Measurements from ENCODE around the gene PLA2G4F.

PLA2G4F gene

GRCh38 chr15:42137461-42138261 is 18.8 kb downstream of the PLA2G4F start:
- no peaks in the 10 kb centered on the region for H3K27me3 ChIP-seq (replicated peaks)
- no peaks in the 10 kb centered on the region for H3K36me3 ChIP-seq (replicated peaks)
- H3K4me3 ChIP-seq (ENCODE audit: low read depth, low read length) = no peak overlapping the region
- H3K27ac ChIP-seq = no peak overlapping the region
- in situ Hi-C loops (cut with HindIII; ENCODE audit: low pct_ligation_motif_present, low sequenced_read_pairs) = no loop called here
- TF ChIP-seq CTCF (IDR thresholded peaks at IDR 0.05; ENCODE audit: low read depth, low read length, missing control alignments) = peak; percentile 65
- peak; percentile 38 for DNase-seq

DNA sequence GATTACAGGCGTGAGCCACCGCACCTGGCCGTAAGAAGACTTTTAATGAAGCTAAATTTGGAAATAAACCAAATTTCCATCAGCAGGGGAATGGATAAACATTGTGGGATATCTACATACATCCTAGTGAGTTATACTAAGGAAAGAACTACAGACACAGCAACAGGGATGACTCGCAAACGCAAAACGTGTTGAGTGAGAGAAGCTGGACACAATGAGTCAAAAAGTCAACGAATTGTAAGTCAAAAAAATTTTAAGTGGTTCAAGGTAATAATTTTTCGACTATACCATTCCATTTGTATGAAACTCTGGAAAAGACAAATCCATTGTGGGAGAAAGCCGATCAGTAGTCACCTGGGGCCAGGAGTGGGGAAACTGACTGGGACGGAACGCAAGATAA is 19.9 kb downstream of the PLA2G4F start:
- Histone ChIP-seq H3K36me3 (replicated peaks) (no peaks in the 10 kb centered on the region), H3K4me3 (ENCODE audit: low read depth, low read length) (no peak overlapping the region), H3K27ac (no peak overlapping the region), H3K27me3 (replicated peaks) (peaks cover 2% of the 10 kb centered on the region)
- no peak for DNase-seq
- TF ChIP-seq CTCF (IDR thresholded peaks at IDR 0.05; ENCODE audit: low read depth, low read length, missing control alignments) = no peak
- in situ Hi-C loops (cut with HindIII; ENCODE audit: low pct_ligation_motif_present, low sequenced_read_pairs) = no loop called here

- Histone ChIP-seq H3K4me3 (ENCODE audit: low read depth, low read length) (no peak overlapping the region), H3K27me3 (replicated peaks) (peaks cover 13% of the 10 kb centered on the region), H3K27ac (no peak overlapping the region), H3K36me3 (replicated peaks) (no peaks in the 10 kb centered on the region)
- no peak for DNase-seq
- no peak for TF ChIP-seq CTCF (IDR thresholded peaks at IDR 0.05; ENCODE audit: low read depth, low read length, missing control alignments)
- in situ Hi-C loops (cut with HindIII; ENCODE audit: low pct_ligation_motif_present, low sequenced_read_pairs) = no loop called here
Measured at GRCh38 chr15:42135351-42135750, 21.1 kb downstream of the PLA2G4F start.

DNA sequence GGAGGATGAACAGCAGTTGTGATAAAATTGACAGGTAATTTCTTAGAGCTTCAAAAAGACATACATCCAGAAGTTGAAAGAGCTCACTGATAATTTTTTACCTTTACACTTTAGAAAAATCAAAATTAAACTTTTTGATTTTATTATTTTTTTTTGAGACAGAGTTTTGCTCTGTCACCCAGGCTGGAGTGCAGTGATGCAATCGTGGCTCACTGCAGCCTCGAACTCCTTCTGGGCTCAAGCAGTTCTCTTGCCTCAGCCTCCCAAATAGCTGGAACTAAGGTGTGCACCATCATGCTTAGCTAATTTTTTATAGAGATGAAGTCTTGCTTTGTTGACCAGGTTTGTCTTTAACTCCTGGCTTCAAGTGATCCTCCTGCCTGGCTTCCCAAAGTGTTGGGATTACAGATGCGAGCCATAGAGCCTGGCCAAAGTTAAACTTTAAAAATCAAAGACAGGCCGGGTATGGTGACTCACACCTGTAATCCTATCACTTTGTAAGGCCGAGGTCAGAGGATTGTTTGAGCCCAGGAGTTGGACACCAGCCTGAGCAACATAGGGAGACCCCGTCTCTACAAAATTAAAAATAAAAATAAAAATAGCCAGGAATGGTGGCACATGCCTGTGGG is 21.7 kb downstream of the PLA2G4F start:
- H3K36me3 ChIP-seq (replicated peaks) = no peaks in the 10 kb centered on the region
- DNase-seq = no peak
- no peak overlapping the region for H3K27ac ChIP-seq
- no peak overlapping the region for H3K4me3 ChIP-seq (ENCODE audit: low read depth, low read length)
- in situ Hi-C loops (cut with HindIII; ENCODE audit: low pct_ligation_motif_present, low sequenced_read_pairs) = no loop called here
- no peak for TF ChIP-seq CTCF (IDR thresholded peaks at IDR 0.05; ENCODE audit: low read depth, low read length, missing control alignments)
- H3K27me3 ChIP-seq (replicated peaks) = peaks cover 19% of the 10 kb centered on the region

DNA sequence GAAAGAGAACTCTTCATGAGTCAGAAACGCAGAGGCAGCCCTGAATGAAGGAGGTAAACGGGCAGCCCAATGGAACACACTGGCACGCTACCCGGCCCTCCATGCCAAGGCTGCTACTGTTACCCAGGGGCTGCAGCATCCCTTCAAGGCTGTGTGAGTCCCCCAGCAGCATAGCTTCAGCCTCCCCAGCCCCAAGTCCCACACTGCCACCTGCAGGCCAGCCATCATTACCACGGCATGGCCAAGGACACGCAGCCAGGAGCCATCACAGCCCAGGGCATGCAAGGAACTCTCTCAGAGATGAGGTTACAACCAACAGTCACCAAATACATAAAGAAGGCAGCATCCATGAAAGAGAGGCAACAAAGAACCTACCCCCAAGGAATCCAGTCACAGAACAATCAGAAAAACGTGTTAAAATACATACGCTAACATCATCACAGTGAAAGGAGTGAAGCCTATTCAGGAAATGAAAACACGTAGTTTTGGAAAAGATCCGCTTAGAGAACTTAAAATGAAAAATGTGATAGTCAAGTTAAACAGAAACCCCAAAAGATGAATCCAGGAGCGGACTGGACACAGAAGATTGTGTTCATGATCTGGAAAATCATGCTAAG is 22.4 kb downstream of the PLA2G4F start:
- no peaks in the 10 kb centered on the region for H3K36me3 ChIP-seq (replicated peaks)
- DNase-seq = no peak
- no peak overlapping the region for H3K27ac ChIP-seq
- H3K4me3 ChIP-seq (ENCODE audit: low read depth, low read length) = no peak overlapping the region
- TF ChIP-seq CTCF (IDR thresholded peaks at IDR 0.05; ENCODE audit: low read depth, low read length, missing control alignments) = peak; percentile 92
- in situ Hi-C loops (cut with HindIII; ENCODE audit: low pct_ligation_motif_present, low sequenced_read_pairs) = no loop called here
- H3K27me3 ChIP-seq (replicated peaks) = peaks cover 23% of the 10 kb centered on the region

Data from brain microvascular endothelial cell (primary cell).